KOPT-K1 (cell line): ENCODE data around the gene DSC2.

ENCODE experiments used
- H3K27ac ChIP-seq: fragments of 200-600 bp; sonication (generic); 2 replicates; pipeline ENCODE4 v1.5.1; 2016; ENCODE audit warnings: antibody characterized with exemption, mild to moderate bottlenecking, low read depth, low read length; ENCODE audit not compliant: poor library complexity, severe bottlenecking
- H3K36me3 ChIP-seq: fragments of 200-600 bp; sonication (generic); 2 replicates; pipeline ENCODE4 v1.5.1; 2017; ENCODE audit warnings: antibody characterized with exemption, mild to moderate bottlenecking, low read length, moderate library complexity; ENCODE audit not compliant: insufficient read depth
- H3K9me3 ChIP-seq: fragments of 200-600 bp; sonication (generic); 2 replicates; pipeline ENCODE4 v1.5.1; 2017; ENCODE audit warnings: antibody characterized with exemption, low read length, mild to moderate bottlenecking; ENCODE audit not compliant: insufficient read depth, poor library complexity, severe bottlenecking

DSC2 gene

DNA sequence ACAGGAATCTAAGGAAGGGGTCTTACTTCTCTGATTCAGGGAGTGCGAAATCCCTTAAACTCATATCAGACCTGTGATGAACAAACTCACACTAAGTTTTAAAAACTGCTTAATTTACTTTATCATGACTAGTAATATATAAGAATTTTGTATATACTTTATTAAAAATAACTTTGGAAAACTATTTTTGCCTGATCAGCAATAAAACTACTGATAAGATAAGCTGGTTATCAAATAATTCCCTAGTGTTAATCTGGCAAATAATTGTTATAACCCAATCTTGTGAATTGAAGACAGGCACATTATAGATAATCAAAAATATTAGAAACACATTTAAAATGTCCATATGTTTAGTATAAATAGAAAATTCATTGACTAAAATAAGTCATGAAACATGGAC lies 36.0 kb downstream of the DSC2 start:
- Histone ChIP-seq H3K9me3 (no peaks in the 10 kb centered on the region), H3K27ac (no peak overlapping the region), H3K36me3 (no peaks in the 10 kb centered on the region)

DNA sequence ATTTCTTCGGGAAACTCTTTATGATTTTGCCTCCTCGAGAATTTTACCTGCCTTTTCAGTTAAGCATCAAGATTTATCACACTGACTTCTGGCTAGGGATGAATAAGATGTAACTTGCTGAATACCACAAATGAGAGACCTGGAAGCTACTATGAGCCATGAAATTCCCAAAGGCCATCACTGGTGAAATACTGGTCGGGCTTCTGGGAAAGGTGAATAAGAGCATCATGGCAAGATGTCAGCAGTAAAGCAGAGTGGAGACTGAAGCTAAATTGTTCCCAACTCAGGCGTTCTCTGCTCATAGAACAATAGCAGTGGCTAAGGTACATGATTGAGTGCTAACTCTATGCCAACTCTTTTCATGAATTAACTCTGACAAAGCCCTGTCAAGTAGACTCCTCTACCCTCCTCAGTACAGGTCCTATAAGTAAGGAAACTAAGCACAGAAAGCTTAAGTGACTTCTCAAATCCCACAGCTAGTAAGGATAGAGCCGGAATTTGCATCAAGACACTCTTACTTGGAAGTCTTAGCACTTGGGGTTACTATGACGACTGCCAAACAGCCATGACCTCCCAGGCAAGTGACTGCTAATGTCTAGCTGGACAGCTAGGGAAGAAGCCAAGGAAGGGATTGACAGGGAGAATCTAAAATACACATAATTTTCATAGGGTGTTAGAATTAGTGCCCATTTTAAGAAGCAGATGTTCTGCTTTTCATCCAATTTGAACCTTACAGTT lies 37.0 kb downstream of the DSC2 start:
- H3K36me3 ChIP-seq: no peaks in the 10 kb centered on the region
- H3K27ac ChIP-seq: no peak overlapping the region
- no peaks in the 10 kb centered on the region for H3K9me3 ChIP-seq

DNA sequence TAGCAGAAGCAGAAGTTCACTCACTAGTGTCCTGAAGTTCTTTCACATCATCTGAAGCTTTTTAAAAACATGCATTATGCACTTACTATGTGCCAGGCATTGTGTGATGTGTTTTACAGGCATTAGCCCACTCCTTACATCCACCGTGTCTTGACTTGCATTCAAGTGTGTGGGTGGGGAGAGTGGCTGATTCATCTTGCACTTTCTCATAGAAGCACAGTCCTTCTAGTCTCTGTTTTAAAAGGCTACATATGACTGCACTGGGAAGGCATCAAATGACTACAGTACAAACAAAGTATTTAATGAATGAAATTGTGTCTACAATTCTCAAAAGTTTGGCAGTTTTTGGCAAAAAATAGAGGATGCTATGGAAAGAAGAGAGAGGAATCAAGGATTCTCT lies 38.1 kb downstream of the DSC2 start:
- no peaks in the 10 kb centered on the region for H3K36me3 ChIP-seq
- H3K27ac ChIP-seq: no peak overlapping the region
- H3K9me3 ChIP-seq: no peaks in the 10 kb centered on the region

DNA sequence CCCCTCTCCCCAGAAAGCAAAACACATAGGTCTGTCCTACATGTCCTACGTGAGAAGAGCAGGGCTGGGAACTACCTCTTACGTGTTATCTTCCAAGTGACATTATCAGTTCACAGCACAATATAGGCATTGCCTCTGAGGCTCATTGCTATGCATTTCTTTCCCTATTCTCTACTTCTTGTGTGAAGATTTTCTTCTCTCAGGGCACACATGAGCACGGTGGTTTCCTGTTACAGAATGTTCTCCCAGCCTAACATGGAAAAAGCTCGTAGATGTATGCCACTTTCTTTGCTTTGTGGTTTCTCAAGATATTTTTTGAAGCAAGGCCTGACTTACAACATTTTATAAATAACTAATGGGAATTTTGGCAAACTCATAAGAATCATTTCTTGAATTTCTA lies 40.3 kb downstream of the DSC2 start:
- H3K36me3 ChIP-seq: no peaks in the 10 kb centered on the region
- no peaks in the 10 kb centered on the region for H3K9me3 ChIP-seq
- no peak overlapping the region for H3K27ac ChIP-seq

DNA sequence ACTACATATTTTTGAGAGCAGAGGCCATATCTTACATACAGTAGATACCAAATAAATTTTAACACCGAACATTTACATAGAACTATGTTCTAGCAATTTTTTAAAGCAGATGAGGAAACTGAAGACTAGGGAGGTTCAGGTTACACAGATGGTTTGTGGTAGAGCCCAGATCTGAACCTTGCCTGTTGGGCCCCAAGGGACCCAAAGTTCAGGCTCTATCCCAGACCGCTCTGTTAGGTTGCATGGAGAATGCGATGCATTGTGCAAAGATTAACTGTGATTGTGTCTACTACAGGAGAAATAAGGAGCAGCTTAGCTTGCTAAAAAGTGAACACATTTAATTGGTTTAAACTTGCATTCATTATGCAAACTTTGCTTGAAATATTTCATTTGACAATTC lies 43.3 kb downstream of the DSC2 start:
- Histone ChIP-seq H3K36me3 (no peaks in the 10 kb centered on the region), H3K27ac (no peak overlapping the region), H3K9me3 (no peaks in the 10 kb centered on the region)

DNA sequence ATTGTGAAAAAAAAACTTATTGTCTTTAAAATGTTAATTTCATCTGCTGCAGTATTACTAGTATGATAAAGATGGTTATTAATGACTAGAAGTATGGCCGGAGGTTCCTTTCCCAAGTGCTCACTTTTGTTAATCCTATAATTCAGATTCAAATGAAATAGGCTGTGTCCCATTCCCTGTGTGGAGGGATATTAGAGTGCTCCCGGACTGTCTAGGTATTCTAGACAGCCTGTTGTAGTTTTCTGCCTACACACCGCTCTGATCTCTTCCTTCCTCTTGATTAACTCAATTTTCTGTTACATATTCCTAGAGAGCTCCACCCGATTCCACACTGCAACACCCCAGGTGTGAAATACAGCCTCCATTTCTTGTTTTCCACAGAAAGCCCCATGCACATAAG lies 44.3 kb downstream of the DSC2 start:
- no peak overlapping the region for H3K27ac ChIP-seq
- no peaks in the 10 kb centered on the region for H3K9me3 ChIP-seq
- H3K36me3 ChIP-seq: no peaks in the 10 kb centered on the region

DNA sequence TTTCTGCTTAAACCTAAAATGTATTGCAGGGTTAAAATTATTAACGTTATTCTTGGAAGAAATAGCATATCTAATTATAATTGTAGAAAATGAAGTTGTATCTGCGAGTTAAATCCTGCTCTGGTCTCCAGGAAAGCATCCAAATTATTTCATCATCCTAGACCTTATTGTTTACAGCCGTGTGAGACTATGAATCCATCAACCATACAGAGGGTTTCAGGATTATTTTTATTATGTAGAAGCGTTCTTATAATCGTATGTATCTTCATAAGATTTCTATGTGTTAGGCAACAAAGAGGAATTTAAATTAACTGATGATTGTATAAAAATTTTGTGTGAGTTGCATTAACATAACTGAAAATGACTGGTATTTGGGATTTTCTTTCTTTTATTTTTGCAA lies 45.2 kb downstream of the DSC2 start:
- Histone ChIP-seq H3K27ac (no peak overlapping the region), H3K9me3 (no peaks in the 10 kb centered on the region), H3K36me3 (no peaks in the 10 kb centered on the region)

DNA sequence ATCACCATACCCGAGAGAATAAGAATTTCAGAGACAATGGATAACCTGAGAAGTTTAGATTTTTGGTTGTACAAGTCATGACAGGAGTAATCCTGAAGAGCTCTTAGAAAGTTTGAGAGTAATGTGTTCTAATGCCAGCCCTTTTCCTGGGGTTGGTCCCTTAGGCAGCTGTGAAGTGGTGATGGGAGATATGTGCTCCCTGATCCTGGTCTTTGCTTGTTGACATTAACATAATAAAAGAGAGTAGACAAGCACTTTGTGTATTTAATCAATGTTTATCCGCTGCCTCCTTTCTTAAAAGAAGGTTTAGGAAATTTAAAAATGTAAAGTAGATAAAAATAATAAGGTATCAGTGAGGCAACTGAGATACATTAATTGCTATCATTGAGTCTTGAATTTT lies 45.9 kb downstream of the DSC2 start:
- no peaks in the 10 kb centered on the region for H3K36me3 ChIP-seq
- no peak overlapping the region for H3K27ac ChIP-seq
- no peaks in the 10 kb centered on the region for H3K9me3 ChIP-seq

DNA sequence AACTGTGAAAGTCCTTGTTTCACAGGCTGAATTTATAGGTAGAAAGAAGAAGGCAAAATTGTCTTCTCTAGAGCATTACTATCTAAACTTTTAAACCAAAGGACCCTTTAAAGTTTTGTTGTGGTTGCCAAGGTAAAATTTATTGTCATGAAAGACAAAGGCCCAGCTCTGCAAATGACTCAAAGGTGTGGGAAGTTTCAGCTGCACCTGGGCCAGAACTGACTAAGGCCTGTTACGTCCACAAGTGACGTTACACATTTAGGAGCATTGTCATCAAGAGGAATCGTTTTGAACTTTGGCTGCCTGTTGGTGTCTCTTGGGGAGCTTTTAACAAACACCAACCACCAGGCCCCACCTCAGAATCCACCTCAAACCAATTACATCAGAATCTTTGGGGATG lies 51.6 kb downstream of the DSC2 start:
- no peak overlapping the region for H3K27ac ChIP-seq
- no peaks in the 10 kb centered on the region for H3K9me3 ChIP-seq
- no peaks in the 10 kb centered on the region for H3K36me3 ChIP-seq

DNA sequence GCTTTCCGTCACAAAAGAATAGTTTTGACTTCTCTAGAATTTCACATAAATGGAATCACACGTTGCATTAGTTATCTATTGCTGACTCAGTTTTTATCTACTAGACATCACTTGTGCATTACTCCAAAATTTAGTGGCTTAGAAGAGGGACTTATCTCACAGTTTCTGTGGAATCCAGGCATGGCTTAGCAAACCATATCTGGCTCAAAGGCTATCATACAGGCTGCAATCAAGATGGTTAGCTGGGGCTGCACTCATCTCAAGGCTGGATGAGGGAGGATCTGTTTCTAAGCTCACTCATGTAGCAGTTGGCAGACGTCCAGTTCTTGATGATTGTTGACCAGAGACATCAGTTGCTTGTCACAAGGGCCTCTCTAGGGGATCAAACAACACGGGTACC lies 53.0 kb downstream of the DSC2 start:
- Histone ChIP-seq H3K36me3 (no peaks in the 10 kb centered on the region), H3K9me3 (no peaks in the 10 kb centered on the region), H3K27ac (no peak overlapping the region)

DNA sequence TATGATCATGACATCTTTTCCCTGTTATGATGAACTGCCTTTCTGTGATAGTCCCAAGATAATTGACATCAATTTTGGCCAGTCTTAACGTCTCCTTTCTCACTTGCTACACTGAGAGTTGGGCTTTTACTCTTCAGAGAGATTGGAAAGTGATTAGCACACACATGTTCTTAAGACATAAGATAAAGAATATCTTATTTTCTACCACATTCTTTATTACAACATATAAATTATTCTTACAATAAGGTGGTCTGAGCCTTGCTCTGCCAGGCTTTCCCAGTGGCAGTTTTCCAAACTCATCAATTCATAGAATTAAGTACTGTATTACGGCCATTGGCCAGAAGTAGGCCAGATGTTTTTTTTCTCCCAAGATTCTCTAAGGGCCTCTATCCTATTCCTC lies 54.0 kb downstream of the DSC2 start:
- no peaks in the 10 kb centered on the region for H3K36me3 ChIP-seq
- no peak overlapping the region for H3K27ac ChIP-seq
- no peaks in the 10 kb centered on the region for H3K9me3 ChIP-seq

DNA sequence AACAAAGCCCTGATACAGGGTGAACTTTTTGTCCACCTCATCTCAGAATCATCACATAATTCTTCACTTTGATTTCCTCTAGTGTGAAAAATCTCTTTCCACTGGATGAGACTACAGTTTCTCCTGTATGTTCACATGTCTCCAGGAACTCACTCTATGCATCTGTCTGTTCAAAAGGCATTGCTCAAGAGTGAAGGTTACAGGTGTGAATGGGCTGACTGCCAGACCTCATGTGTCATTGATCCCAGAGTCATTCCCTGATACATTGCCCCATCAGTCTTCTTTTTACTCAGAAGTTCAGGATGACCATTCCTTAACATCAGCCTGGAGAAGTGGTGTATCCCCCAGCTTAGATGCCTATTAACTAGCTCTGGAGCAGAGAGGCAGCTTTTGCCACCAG lies 55.3 kb downstream of the DSC2 start:
- no peaks in the 10 kb centered on the region for H3K9me3 ChIP-seq
- no peak overlapping the region for H3K27ac ChIP-seq
- H3K36me3 ChIP-seq: no peaks in the 10 kb centered on the region

DNA sequence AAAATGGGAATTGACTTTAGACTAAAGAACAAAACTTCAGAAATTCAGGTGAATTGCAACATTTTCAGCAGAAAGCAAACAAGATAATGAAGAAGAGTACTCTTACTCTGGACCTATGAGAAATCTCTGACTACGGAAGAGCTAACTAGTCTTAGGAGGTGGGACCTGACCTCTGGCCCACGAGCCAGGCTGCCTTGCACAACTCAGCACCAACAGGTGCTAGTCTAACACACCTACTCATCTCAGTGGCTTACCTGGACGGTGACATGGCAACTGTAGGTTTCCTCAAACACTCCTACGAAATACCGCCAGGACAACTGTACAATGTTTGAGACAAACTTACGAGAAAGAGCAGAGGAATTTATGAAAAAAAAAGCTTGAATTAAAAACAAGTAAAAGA lies 56.6 kb downstream of the DSC2 start:
- no peak overlapping the region for H3K27ac ChIP-seq
- H3K9me3 ChIP-seq: no peaks in the 10 kb centered on the region
- no peaks in the 10 kb centered on the region for H3K36me3 ChIP-seq

DNA sequence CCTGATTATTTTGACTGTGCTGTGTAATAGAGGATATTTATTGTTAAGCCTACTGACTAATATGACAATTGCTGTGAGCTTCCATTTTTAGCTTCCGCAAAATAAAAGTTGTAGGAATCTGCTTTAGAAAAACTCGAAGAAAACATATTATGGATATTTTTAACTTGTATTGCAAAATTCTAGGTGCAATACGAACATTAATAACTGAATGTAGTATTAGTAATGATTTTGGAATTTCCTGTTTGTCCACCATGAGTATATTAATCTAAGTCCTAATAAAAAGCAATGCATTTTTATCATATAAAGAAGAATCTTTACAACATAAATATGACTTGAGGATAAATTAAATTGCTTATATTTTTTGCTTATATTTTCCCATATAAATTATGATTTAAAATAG lies 57.3 kb downstream of the DSC2 start:
- Histone ChIP-seq H3K9me3 (no peaks in the 10 kb centered on the region), H3K27ac (no peak overlapping the region), H3K36me3 (no peaks in the 10 kb centered on the region)

DNA sequence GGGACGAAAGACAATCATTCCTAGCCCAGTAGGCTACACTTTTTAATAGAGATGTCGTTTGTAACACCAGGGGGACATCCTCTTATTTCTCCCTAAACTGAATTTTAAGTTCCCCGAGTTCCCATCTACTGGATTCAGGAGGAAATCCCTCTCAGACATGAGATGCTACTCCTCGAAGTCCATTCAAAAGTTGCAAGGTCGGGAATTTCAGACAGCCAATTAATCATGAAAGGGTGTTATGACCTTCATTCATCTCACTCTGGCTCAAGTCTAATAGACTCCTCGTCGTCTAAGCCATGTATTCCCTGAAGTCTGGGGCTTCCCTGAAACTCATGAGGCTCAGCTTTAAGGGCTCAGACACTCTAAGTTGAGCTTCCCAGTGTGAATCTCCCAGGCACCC lies 58.5 kb downstream of the DSC2 start:
- no peaks in the 10 kb centered on the region for H3K36me3 ChIP-seq
- H3K9me3 ChIP-seq: no peaks in the 10 kb centered on the region
- H3K27ac ChIP-seq: no peak overlapping the region

DNA sequence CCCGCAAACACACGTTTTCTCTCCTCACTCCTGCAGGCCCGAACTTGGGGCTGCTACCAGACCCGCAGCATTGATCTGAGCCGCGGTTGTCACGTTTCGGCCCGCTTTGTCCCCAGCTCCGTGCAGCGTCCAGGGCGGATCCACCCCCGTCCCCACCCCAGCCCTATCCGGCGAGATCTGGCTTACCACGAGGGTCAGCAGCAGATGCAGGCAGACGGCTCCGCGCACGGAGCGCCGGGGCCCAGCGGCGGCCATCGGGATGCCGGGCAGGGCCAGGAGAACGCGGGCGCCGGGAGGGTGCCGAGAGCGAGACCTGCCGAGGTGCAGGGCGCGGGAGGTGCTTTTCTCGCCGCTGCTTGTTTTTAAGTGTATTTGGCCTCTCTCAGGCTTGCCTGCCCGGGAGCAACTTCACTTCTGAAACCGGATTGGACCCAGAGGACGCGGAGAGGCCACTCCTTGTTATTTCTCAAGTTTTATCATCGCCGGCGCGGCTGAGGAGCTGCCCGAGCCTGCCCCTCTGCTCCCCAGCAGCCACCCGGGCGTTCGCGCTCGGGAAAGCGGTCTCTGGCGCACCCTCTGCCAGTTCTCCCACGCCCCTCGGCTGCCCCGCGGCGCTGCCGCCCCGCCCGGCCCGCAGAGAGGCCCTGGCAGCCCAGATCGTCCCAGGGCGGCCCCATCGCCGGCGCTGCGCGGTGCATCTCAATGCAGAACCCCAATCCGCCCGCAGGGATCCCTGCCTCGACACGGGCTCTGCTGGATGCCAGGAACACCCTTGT lies 59.6 kb downstream of the DSC2 start, which contains the start of gene DSC3:
TSS of gene DSC3 (minus strand) at position 337 of the 776 bp plus-strand sequence. CDS start at position 255, 82 bp downstream.
- Histone ChIP-seq H3K27ac (no peak within 1 kb of the TSS), H3K9me3 (no peaks in the 10 kb centered on the region), H3K36me3 (no peaks in the 10 kb centered on the region)
